Endodermal cell (in vitro differentiated cells): ENCODE measurements around the gene TRIO. TPM values are rescaled to one million over a fixed set of nuclear protein-coding genes. Genes with fewer than 3 reads are reported as not detected.

Experiments used
- DNase-seq: peaks from one replicate; pipeline ENCODE4 v3.0.0-alpha.2; 2017
- H3K27ac ChIP-seq: 2 replicates; pipeline ENCODE4 v1.5.1; 2013; ENCODE audit warnings: mild to moderate bottlenecking, low read depth, low read length, moderate library complexity
- H3K27me3 ChIP-seq: 2 replicates; pipeline ENCODE4 v1.6.1; 2013; ENCODE audit warnings: mild to moderate bottlenecking, low read length, moderate library complexity; ENCODE audit not compliant: insufficient read depth, control insufficient read depth, poor library complexity, severe bottlenecking
- H3K36me3 ChIP-seq: 2 replicates; pipeline ENCODE4 v1.7.0; 2013; ENCODE audit warnings: mild to moderate bottlenecking, low read length, moderate library complexity; ENCODE audit not compliant: control insufficient read depth, insufficient read depth
- H3K4me1 ChIP-seq: one replicate; pipeline ENCODE4 v1.7.0; 2013; ENCODE audit warnings: low read length; ENCODE audit not compliant: control insufficient read depth, insufficient read depth
- H3K4me3 ChIP-seq: 2 replicates; pipeline ENCODE4 v1.5.1; 2013; ENCODE audit warnings: mild to moderate bottlenecking, low read length, moderate library complexity
- H3K9ac ChIP-seq: 2 replicates; pipeline ENCODE4 v1.6.1; 2013; ENCODE audit warnings: mild to moderate bottlenecking, low read length, moderate library complexity; ENCODE audit not compliant: poor library complexity, severe bottlenecking; ENCODE audit errors: extremely low read depth
- H3K9me3 ChIP-seq: 2 replicates; pipeline ENCODE4 v1.6.1; 2013; ENCODE audit warnings: mild to moderate bottlenecking, low read length, moderate library complexity; ENCODE audit not compliant: control insufficient read depth
- H3K27ac Mint-ChIP-seq: 2 replicates; pipeline ENCODE4 v1.8.0; 2020; ENCODE audit warnings: mixed read lengths
- H3K27me3 Mint-ChIP-seq: 2 replicates; pipeline ENCODE4 v1.8.0; 2021; ENCODE audit warnings: mild to moderate bottlenecking, mixed read lengths; ENCODE audit not compliant: insufficient read depth
- H3K36me3 Mint-ChIP-seq: 2 replicates; pipeline ENCODE4 v1.8.0; 2020; ENCODE audit warnings: low read depth, mixed read lengths
- H3K4me1 Mint-ChIP-seq: 2 replicates; pipeline ENCODE4 v1.8.0; 2020; ENCODE audit warnings: mixed read lengths
- H3K4me3 Mint-ChIP-seq: 2 replicates; pipeline ENCODE4 v1.8.0; 2020; ENCODE audit warnings: mild to moderate bottlenecking, moderate library complexity, mixed read lengths
- H3K9me3 Mint-ChIP-seq: 2 replicates; pipeline ENCODE4 v1.8.0; 2020; ENCODE audit warnings: mild to moderate bottlenecking, mixed read lengths
- CTCF ChIP-seq: fragments of 200-600 bp; sonication (generic); conservative IDR thresholded peaks from 2 replicates; pipeline ENCODE4 v1.5.0; 2021; ENCODE audit warnings: antibody characterized with exemption, mild to moderate bottlenecking
- WGBS, 2 experiments: methylation state at CpG; one replicate each; pipeline versions ENCODE4 v1.1.5 to v1.1.7; 2013; ENCODE audit warnings: missing lambda C conversion rate in 2 of 2, mixed read lengths in 1 of 2; ENCODE audit not compliant: insufficient coverage in 1 of 2, insufficient read length in 1 of 2; 5-methylcytosine and 5-hydroxymethylcytosine counted together
- total RNA-seq, 2 donors: library from RNA; stranded (reverse); fragmentation: NEBNext Ultra II Directional in 1 of 2; extraction: Animal tissue kit (Norgen Biotek cat#: 25700) in 1 of 2; gene quantifications; 2 replicates in 1 of 2; 3 replicates in 1 of 2; pipeline ENCODE4 v1.2.1, GENCODE V29; 2021

TRIO gene
- total RNA-seq, 2 donors from 2014 or later = 88.3 to 109 TPM

GRCh38 chr5:14445013-14445412 lies 301.9 kb downstream of the TRIO start:
- 81 to 89% methylated on average over 2 to 4 of the region's 4 CpGs for WGBS, 2 experiments
- Histone ChIP-seq H3K36me3 (peaks cover 4% of the 10 kb centered on the region), H3K27ac (peak overlapping the region; percentile 97), H3K4me1 (no peaks in the 10 kb centered on the region), H3K9ac (no peak overlapping the region), H3K9me3 (no peaks in the 10 kb centered on the region), H3K27me3 (no peaks in the 10 kb centered on the region), H3K4me3 (no peak overlapping the region)
- DNase-seq = no peak
- no peak for TF ChIP-seq CTCF
- Mint-ChIP-seq H3K4me1 (peaks cover 13% of the 10 kb centered on the region), H3K27ac (peak overlapping the region; percentile 50), H3K36me3 (no peaks in the 10 kb centered on the region), H3K9me3 (no peaks in the 10 kb centered on the region), H3K27me3 (no peaks in the 10 kb centered on the region), H3K4me3 (no peak overlapping the region)

- Histone ChIP-seq H3K9me3 (no peaks in the 10 kb centered on the region), H3K4me1 (no peaks in the 10 kb centered on the region), H3K4me3 (no peak overlapping the region), H3K9ac (no peak overlapping the region), H3K27ac (peak overlapping the region; percentile 97), H3K36me3 (peaks cover 4% of the 10 kb centered on the region), H3K27me3 (no peaks in the 10 kb centered on the region)
- peaks cover 1% of the 10 kb centered on the region for H3K36me3 Mint-ChIP-seq
- 31 to 35% methylated on average over 13 to 15 of the region's 15 CpGs for WGBS, 2 experiments
- no peaks in the 10 kb centered on the region for H3K27me3 Mint-ChIP-seq
- peak; percentile 88 for DNase-seq
- peaks cover 13% of the 10 kb centered on the region for H3K4me1 Mint-ChIP-seq
- no peak for TF ChIP-seq CTCF
- H3K9me3 Mint-ChIP-seq = no peaks in the 10 kb centered on the region
- peak overlapping the region; percentile 84 for H3K27ac Mint-ChIP-seq
- H3K4me3 Mint-ChIP-seq = peak overlapping the region; percentile 14
Observed at GRCh38 chr5:14445576-14446290, 302.6 kb downstream of the TRIO start.

- H3K4me3 ChIP-seq = no peak overlapping the region
- no peak for TF ChIP-seq CTCF
- Mint-ChIP-seq H3K27ac (peak overlapping the region; percentile 80), H3K36me3 (peaks cover 2% of the 10 kb centered on the region), H3K9me3 (no peaks in the 10 kb centered on the region), H3K27me3 (no peaks in the 10 kb centered on the region), H3K4me3 (no peak overlapping the region), H3K4me1 (peaks cover 13% of the 10 kb centered on the region)
- H3K9ac ChIP-seq = no peak overlapping the region
- H3K27ac ChIP-seq = peak overlapping the region; percentile 68
- no peaks in the 10 kb centered on the region for H3K9me3 ChIP-seq
- H3K36me3 ChIP-seq = no peaks in the 10 kb centered on the region
- WGBS, 2 experiments = 80 to 90% methylated on average over 12 to 17 of the region's 17 CpGs
- no peak for DNase-seq
- H3K27me3 ChIP-seq = no peaks in the 10 kb centered on the region
- no peaks in the 10 kb centered on the region for H3K4me1 ChIP-seq
Observed at GRCh38 chr5:14447958-14448911, 305.1 kb downstream of the TRIO start.
